ENCODE measurements around the gene NTF4. TPM values are rescaled to one million over a fixed set of nuclear protein-coding genes. Genes with fewer than 3 reads are reported as not detected.

Gene NTF4
- total and polyA plus RNA-seq, 2 donors from 2014 or later, result 0.28 TPM; not detected in 1

DNA sequence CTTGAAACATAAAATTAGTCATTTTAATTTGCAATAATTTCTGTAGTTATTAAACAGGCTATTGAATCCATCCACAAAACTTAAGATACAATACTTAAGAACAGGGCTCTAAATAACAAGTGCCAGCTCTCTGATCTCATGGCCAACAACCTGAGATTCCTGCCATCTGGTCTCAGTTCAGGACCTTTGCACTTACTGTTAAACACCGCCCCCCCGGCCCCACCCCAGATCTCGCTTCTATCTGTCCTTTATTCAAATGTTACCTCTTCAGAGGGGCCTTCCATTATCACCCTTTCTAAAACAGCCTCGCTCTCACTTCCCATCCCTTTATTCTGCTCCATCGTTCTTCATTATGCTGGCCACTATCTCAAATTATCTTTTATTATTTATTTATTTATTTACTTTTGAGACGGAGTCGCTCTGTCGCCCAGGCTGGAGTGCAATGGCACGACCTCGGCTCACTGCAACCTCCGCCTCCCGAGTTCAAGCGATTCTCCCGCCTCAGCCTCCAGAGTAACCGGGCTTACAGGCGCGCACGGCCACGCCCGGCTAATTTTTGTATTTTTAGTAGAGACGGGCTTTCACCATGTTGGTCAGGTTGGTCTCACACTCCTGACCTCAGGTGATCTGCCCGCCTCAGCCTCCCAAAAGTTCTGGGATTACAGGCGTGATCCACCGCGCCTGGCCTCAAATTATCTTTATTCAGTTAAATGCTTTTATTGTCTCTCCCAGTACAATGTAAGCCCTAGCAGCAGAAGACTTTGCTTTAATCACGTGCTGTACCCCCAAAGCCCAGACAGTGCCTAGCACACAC, 19.8 kb upstream of the NTF4 start:
- Histone ChIP-seq H3K27ac (ENCODE audit: low read depth in 2 of 2, low read length in 2 of 2) (peak overlapping the region; percentile 91 to 92), H3K4me1 (ENCODE audit: control insufficient read depth in 2 of 3, insufficient read depth in 2 of 3, low read depth in 1 of 3, low read length in 3 of 3) (peaks cover 0 to 13% (median 10%) of the 10 kb centered on the region in 3 donors), H3K27me3 (ENCODE audit: control insufficient read depth, insufficient read depth, low read length) (no peaks in the 10 kb centered on the region), H3K4me3 (ENCODE audit: low read length in 3 of 3) (peak overlapping the region; percentile 76 to 95 (median 79)), H3K9me3 (ENCODE audit: control insufficient read depth in 2 of 3, insufficient read depth in 1 of 3, low read length in 3 of 3) (no peaks in the 10 kb centered on the region), H3K9ac (ENCODE audit: low read length in 3 of 3) (peak overlapping the region in 2 of 3 donors; percentile 34 to 84), H3K36me3 (ENCODE audit: control insufficient read depth in 2 of 3, insufficient read depth in 3 of 3, low read length in 3 of 3) (peaks cover 0 to 3% (median 0%) of the 10 kb centered on the region in 3 donors)
- FAIRE-seq (no peak), DNase-seq (no peak)
- TF ChIP-seq, protein P1, sequence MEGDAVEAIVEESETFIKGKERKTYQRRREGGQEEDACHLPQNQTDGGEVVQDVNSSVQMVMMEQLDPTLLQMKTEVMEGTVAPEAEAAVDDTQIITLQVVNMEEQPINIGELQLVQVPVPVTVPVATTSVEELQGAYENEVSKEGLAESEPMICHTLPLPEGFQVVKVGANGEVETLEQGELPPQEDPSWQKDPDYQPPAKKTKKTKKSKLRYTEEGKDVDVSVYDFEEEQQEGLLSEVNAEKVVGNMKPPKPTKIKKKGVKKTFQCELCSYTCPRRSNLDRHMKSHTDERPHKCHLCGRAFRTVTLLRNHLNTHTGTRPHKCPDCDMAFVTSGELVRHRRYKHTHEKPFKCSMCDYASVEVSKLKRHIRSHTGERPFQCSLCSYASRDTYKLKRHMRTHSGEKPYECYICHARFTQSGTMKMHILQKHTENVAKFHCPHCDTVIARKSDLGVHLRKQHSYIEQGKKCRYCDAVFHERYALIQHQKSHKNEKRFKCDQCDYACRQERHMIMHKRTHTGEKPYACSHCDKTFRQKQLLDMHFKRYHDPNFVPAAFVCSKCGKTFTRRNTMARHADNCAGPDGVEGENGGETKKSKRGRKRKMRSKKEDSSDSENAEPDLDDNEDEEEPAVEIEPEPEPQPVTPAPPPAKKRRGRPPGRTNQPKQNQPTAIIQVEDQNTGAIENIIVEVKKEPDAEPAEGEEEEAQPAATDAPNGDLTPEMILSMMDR (IDR thresholded peaks at IDR 0.05; ENCODE audit: borderline replicate concordance, extremely low read depth, insufficient read depth), result no peak
- intact Hi-C loops (cut with DNase I), result no loop called here

DNA sequence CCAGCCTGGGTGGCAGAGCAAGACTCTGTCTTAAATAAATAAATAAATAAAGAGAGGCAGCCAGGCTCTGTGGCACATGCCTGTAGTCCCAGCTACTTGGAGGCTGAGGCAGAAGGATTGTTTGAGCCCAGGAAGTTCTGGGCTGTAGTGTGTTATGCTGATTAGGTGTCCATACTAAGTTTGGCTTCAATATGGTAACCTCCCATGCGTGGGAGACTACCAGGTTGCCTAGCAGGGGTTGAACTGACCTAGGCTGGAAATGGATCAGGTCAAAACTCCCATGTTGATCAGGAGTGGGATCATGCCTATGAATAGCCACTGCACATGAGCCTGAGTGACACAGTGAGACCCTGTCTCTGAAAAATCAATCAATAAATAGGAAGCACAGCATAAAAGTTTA, 16.7 kb upstream of the NTF4 start:
- Histone ChIP-seq H3K27ac (ENCODE audit: low read depth in 2 of 2, low read length in 2 of 2) (no peak overlapping the region), H3K9ac (ENCODE audit: low read length in 3 of 3) (no peak overlapping the region), H3K9me3 (ENCODE audit: control insufficient read depth in 2 of 3, insufficient read depth in 1 of 3, low read length in 3 of 3) (no peaks in the 10 kb centered on the region), H3K36me3 (ENCODE audit: control insufficient read depth in 2 of 3, insufficient read depth in 3 of 3, low read length in 3 of 3) (no peaks in the 10 kb centered on the region), H3K4me1 (ENCODE audit: control insufficient read depth in 2 of 3, insufficient read depth in 2 of 3, low read depth in 1 of 3, low read length in 3 of 3) (peaks cover 0 to 4% (median 2%) of the 10 kb centered on the region in 3 donors), H3K4me3 (ENCODE audit: low read length in 3 of 3) (no peak overlapping the region), H3K27me3 (ENCODE audit: control insufficient read depth, insufficient read depth, low read length) (no peaks in the 10 kb centered on the region)
- no peak for FAIRE-seq
- TF ChIP-seq, protein P1 (IDR thresholded peaks at IDR 0.05; ENCODE audit: borderline replicate concordance, extremely low read depth, insufficient read depth), result no peak
- intact Hi-C loops (cut with DNase I), result no loop called here
- DNase-seq, result no peak

DNA sequence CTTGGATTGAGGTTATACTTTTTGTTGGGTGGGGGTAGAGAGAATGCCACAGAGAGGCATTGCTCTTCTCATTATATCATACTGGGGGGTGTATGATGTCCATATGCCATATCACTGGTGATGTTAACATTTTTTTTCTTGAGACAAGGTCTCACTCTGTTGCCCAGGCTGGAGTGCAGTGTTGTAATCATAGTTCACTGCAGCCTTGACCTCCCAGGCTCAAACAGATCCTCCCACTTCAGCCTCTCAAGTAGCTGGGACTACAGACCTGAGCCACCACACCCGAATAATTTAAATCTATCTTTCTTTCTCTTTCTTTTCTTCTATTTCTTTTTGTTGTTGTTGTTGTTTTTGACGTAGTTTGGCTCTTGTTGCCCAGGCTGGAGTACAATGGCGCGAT, 15.8 kb upstream of the NTF4 start:
- no peak for DNase-seq
- H3K27me3 ChIP-seq (ENCODE audit: control insufficient read depth, insufficient read depth, low read length), result no peaks in the 10 kb centered on the region
- no peak overlapping the region for H3K9ac ChIP-seq (ENCODE audit: low read length in 3 of 3)
- H3K4me1 ChIP-seq (ENCODE audit: control insufficient read depth in 2 of 3, insufficient read depth in 2 of 3, low read depth in 1 of 3, low read length in 3 of 3), result no peaks in the 10 kb centered on the region
- no peak for FAIRE-seq
- H3K4me3 ChIP-seq (ENCODE audit: low read length in 3 of 3), result no peak overlapping the region
- no peaks in the 10 kb centered on the region for H3K9me3 ChIP-seq (ENCODE audit: control insufficient read depth in 2 of 3, insufficient read depth in 1 of 3, low read length in 3 of 3)
- H3K36me3 ChIP-seq (ENCODE audit: control insufficient read depth in 2 of 3, insufficient read depth in 3 of 3, low read length in 3 of 3), result no peaks in the 10 kb centered on the region
- intact Hi-C loops (cut with DNase I), result no loop called here
- TF ChIP-seq, protein P1 (IDR thresholded peaks at IDR 0.05; ENCODE audit: borderline replicate concordance, extremely low read depth, insufficient read depth), result no peak
- H3K27ac ChIP-seq (ENCODE audit: low read depth in 2 of 2, low read length in 2 of 2), result no peak overlapping the region
